Lung (tissue), 12 donors: ENCODE results near the gene CD82. TPM values are rescaled to one million over a fixed set of nuclear protein-coding genes. Genes with fewer than 3 reads are reported as not detected.
A peak's percentile ranks its signal among the peaks of the same experiment; 100 is the strongest.

Source experiments
- ATAC-seq: fragments of 200-7000 bp; cut with Tn5 transposase; one replicate; pipeline ENCODE4 v1.9.1; 2020; ENCODE audit warnings: moderate number of reproducible peaks; ENCODE audit not compliant: insufficient read depth, low FRiP score
- DNase-seq, 3 donors: peaks; one replicate each; pipeline ENCODE4 v3.0.0-alpha.2; 2013 to 2017
- H3K27ac ChIP-seq, 2 donors: one replicate each; pipeline ENCODE4 v1.5.1; 2013; ENCODE audit warnings: mild to moderate bottlenecking in 2 of 2, moderate library complexity in 2 of 2, control low read depth in 1 of 2, inconsistent platforms in 1 of 2, low read depth in 1 of 2, low read length in 1 of 2
- H3K27me3 ChIP-seq, 3 donors: one replicate each; pipeline ENCODE4 v1.5.1; 2013; ENCODE audit warnings: low read length in 2 of 3; ENCODE audit not compliant: control insufficient read depth in 3 of 3, insufficient read depth in 3 of 3
- H3K36me3 ChIP-seq, 4 donors: one replicate each; pipeline ENCODE4 v1.5.1; 2013; ENCODE audit warnings: low read length in 4 of 4, mild to moderate bottlenecking in 1 of 4, moderate library complexity in 1 of 4; ENCODE audit not compliant: control insufficient read depth in 4 of 4, insufficient read depth in 4 of 4
- H3K4me1 ChIP-seq, 5 donors: one replicate each; pipeline ENCODE4 v1.5.1; 2013; ENCODE audit warnings: low read length in 5 of 5, mild to moderate bottlenecking in 2 of 5, moderate library complexity in 1 of 5; ENCODE audit not compliant: control insufficient read depth in 5 of 5, insufficient read depth in 5 of 5
- H3K4me3 ChIP-seq: one replicate; pipeline ENCODE4 v1.5.1; 2013; ENCODE audit warnings: mild to moderate bottlenecking, control low read depth, moderate library complexity
- H3K9ac ChIP-seq, 2 donors: one replicate each; pipeline ENCODE4 v1.5.1; 2013; ENCODE audit warnings: low read length in 2 of 2, control low read depth in 1 of 2; ENCODE audit not compliant: insufficient read depth in 1 of 2
- H3K9me3 ChIP-seq, 4 donors: one replicate each; pipeline ENCODE4 v1.5.1; 2013; ENCODE audit warnings: low read length in 3 of 4, mild to moderate bottlenecking in 1 of 4, moderate library complexity in 1 of 4; ENCODE audit not compliant: control insufficient read depth in 4 of 4, insufficient read depth in 3 of 4
- CTCF ChIP-seq: IDR thresholded peaks from 2 replicates; pipeline ENCODE4 v1.5.1; 2012; ENCODE audit warnings: mild to moderate bottlenecking; ENCODE audit errors: control extremely low read depth, extremely low read depth
- WGBS, 2 donors: extraction: QIAGEN DNeasy Blood & Tissue Kit; methylation state at CpG; one replicate each; pipeline ENCODE4 v1.1.7; 2013; 5-methylcytosine and 5-hydroxymethylcytosine counted together
- polyA plus RNA-seq, 2 donors: library from polyadenylated mRNA; stranded (reverse); fragments of 200-250 nt; gene quantifications; one replicate each; pipeline ENCODE4 v1.2.1, GENCODE V29; 2013
- total RNA-seq, 2 donors: library from RNA; depleted of rRNA in 1 of 2; stranded (reverse); fragments of >200 nt in 1 of 2; gene quantifications; one replicate each; pipeline ENCODE4 v1.2.1, GENCODE V29; 2014 to 2021
- donor health status: control.
- donor health status: control.
- donor health status: Bipolar disorder and iron deficiency.
- donor health status: healthy.
- donor health status: DM: yes; HTN: yes; CAD: no.

CD82 gene
- total and polyA plus RNA-seq, 4 donors = 63.3 to 237 (median 190) TPM

GRCh38 chr11:44521148-44521547, 44.3 kb upstream of the CD82 start:
- peaks cover 0 to 3% (median 0%) of the 10 kb centered on the region in 3 donors for H3K27me3 ChIP-seq
- H3K4me1 ChIP-seq = peaks cover 0 to 32% (median 11%) of the 10 kb centered on the region in 5 donors
- DNase-seq (no peak), ATAC-seq (no peak)
- H3K9ac ChIP-seq = no peak overlapping the region
- H3K4me3 ChIP-seq = no peak overlapping the region
- TF ChIP-seq CTCF = no peak
- H3K27ac ChIP-seq = no peak overlapping the region
- 99 to 100% methylated on average over 2 of the region's 2 CpGs for WGBS, 2 donors
- H3K9me3 ChIP-seq = no peaks in the 10 kb centered on the region
- H3K36me3 ChIP-seq = no peaks in the 10 kb centered on the region

- ATAC-seq = no peak
- 60 to 65% methylated on average over 2 of the region's 2 CpGs for WGBS, 2 donors
Measured at GRCh38 chr11:44522294-44522693, 43.2 kb upstream of the CD82 start.

DNA sequence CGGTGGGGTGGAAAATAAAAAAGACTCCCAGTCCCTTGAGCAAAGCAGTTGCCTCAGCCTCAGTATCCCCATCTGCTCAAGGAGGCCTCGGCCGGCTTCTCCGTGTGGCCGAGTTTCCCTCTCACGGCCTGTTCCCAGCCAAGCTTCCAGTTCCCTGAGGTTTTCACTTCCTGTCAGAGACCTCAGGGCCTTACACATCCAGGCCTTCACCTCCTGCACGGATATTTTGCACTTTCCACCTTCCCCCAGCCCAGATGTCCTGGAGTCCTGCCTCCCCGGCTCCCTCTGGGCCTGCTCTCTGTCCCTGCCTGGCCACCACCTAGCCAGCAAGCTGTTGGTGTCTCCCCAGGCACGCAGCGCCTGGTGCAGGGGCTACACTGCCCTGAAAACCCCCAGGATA, 41.1 kb upstream of the CD82 start:
- peaks cover 0 to 54% (median 13%) of the 10 kb centered on the region in 5 donors for H3K4me1 ChIP-seq
- 87 to 88% methylated on average over 10 of the region's 10 CpGs for WGBS, 2 donors
- no peaks in the 10 kb centered on the region for H3K36me3 ChIP-seq
- no peak for TF ChIP-seq CTCF
- DNase-seq = no peak
- peaks cover 0 to 3% (median 0%) of the 10 kb centered on the region in 3 donors for H3K27me3 ChIP-seq
- no peak overlapping the region for H3K27ac ChIP-seq
- no peak overlapping the region for H3K9ac ChIP-seq
- no peaks in the 10 kb centered on the region for H3K9me3 ChIP-seq
- ATAC-seq = no peak
- H3K4me3 ChIP-seq = no peak overlapping the region

More at GRCh38 chr11:44522294-44522693, 43.2 kb upstream of the CD82 start:
- Histone ChIP-seq H3K4me1 (peaks cover 0 to 44% (median 13%) of the 10 kb centered on the region in 5 donors), H3K9me3 (no peaks in the 10 kb centered on the region), H3K9ac (no peak overlapping the region), H3K27me3 (peaks cover 0 to 3% (median 0%) of the 10 kb centered on the region in 3 donors), H3K27ac (no peak overlapping the region), H3K4me3 (no peak overlapping the region), H3K36me3 (no peaks in the 10 kb centered on the region)
- TF ChIP-seq CTCF = no peak
- no peak for DNase-seq

DNA sequence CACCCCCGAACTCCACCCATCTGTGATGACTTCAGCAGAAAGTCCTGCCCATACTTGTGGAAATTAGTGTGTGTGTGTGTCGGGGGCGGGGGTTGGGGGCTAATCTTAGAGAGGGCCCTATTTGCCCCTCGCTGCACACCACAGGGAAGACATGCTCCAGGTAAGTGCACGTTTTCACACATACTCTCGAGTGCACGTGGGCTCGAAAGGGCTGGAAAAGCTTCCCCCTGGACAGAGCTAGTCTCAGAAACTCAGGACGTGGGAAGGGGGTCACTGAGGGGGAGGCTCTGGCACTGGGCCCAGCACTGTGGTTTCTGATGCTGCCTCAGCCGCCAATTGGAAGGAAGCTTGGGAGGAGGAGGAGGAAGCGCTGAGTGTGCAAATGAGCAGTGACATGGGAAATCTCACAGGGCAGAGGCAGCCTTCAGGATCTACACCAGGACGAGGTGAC, 40.7 kb upstream of the CD82 start:
- Histone ChIP-seq H3K4me1 (peaks cover 0 to 50% (median 11%) of the 10 kb centered on the region in 5 donors), H3K36me3 (no peaks in the 10 kb centered on the region), H3K27me3 (peaks cover 0 to 3% (median 0%) of the 10 kb centered on the region in 3 donors), H3K9ac (no peak overlapping the region), H3K9me3 (no peaks in the 10 kb centered on the region), H3K4me3 (no peak overlapping the region), H3K27ac (no peak overlapping the region)
- peak; percentile 58 to 76 (median 63) for DNase-seq
- WGBS, 2 donors = 51 to 67% methylated on average over 12 of the region's 12 CpGs
- TF ChIP-seq CTCF = no peak
- ATAC-seq = no peak
